Epithelial cell of proximal tubule (primary cell): Measurements from ENCODE around the gene DYNC1LI1. TPM values are rescaled to one million over a fixed set of nuclear protein-coding genes. Genes with fewer than 3 reads are reported as not detected.

ENCODE experiments used
- DNase-seq: peaks from one replicate; pipeline ENCODE4 v3.0.0-alpha.2; 2011; ENCODE audit warnings: low read depth
- H3K4me3 ChIP-seq: 2 replicates; pipeline ENCODE4 v1.5.1; 2011; ENCODE audit warnings: low read depth, mild to moderate bottlenecking, low read length
- total RNA-seq: library from RNA; depleted of rRNA; stranded (reverse); fragments of >200 nt; gene quantifications from 2 replicates; pipeline ENCODE4 v1.2.3, GENCODE V29; 2015
- TF ChIP-seq, protein P1 (sequence below): conservative IDR thresholded peaks from 2 replicates; pipeline ENCODE4 v1.5.1; 2012; ENCODE audit warnings: low read depth, mild to moderate bottlenecking, low read length

DYNC1LI1 gene
- total RNA-seq, 1 donor from 2014 or later: 40.6 TPM

GRCh38 chr3:32596909-32597369, 26.3 kb upstream of the DYNC1LI1 start:
- TF ChIP-seq, protein P1, sequence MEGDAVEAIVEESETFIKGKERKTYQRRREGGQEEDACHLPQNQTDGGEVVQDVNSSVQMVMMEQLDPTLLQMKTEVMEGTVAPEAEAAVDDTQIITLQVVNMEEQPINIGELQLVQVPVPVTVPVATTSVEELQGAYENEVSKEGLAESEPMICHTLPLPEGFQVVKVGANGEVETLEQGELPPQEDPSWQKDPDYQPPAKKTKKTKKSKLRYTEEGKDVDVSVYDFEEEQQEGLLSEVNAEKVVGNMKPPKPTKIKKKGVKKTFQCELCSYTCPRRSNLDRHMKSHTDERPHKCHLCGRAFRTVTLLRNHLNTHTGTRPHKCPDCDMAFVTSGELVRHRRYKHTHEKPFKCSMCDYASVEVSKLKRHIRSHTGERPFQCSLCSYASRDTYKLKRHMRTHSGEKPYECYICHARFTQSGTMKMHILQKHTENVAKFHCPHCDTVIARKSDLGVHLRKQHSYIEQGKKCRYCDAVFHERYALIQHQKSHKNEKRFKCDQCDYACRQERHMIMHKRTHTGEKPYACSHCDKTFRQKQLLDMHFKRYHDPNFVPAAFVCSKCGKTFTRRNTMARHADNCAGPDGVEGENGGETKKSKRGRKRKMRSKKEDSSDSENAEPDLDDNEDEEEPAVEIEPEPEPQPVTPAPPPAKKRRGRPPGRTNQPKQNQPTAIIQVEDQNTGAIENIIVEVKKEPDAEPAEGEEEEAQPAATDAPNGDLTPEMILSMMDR: no peak
- no peak for DNase-seq
- H3K4me3 ChIP-seq: no peak overlapping the region

DNA sequence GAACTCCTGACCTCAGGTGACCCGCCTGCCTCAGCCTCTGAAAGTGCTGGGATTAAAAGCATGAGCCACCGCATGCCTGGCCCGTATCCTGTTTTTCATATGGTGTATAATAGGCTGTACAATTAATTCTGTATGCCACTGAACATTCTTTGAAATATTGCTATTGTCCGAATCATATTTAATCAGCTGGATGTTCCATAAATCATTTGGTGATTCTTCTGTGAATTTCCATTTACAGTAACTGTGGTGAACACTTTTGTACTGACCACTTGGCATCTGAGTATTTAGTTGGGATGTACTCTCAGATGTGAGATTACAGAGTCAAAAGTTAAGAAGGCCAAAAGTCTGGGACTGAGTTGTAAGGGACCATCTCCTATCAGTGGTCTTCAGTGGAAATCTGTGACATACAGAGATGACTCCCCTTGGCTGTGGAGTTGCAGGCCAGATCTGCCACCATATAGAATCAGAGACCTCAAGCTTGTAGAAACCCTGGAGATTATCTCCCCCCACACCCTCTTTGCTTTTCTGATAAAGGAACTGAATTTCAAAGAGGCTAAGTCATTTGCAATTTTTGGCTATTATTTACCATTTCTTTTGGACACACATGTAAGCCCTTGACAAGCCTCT, 25.7 kb upstream of the DYNC1LI1 start:
- no peak overlapping the region for H3K4me3 ChIP-seq
- no peak for DNase-seq
- TF ChIP-seq, protein P1: no peak

- no peak for DNase-seq
- H3K4me3 ChIP-seq: no peak overlapping the region
- TF ChIP-seq, protein P1: no peak
Observed at GRCh38 chr3:32595323-32595722, 24.7 kb upstream of the DYNC1LI1 start.

GRCh38 chr3:32593903-32594525, 23.4 kb upstream of the DYNC1LI1 start:
- TF ChIP-seq, protein P1: no peak
- no peak for DNase-seq
- H3K4me3 ChIP-seq: no peak overlapping the region

- DNase-seq: no peak
- H3K4me3 ChIP-seq: no peak overlapping the region
- TF ChIP-seq, protein P1: no peak
Observed at GRCh38 chr3:32592696-32593353, 22.2 kb upstream of the DYNC1LI1 start.

GRCh38 chr3:32592011-32592410, 21.4 kb upstream of the DYNC1LI1 start:
- DNase-seq: no peak
- TF ChIP-seq, protein P1: no peak
- H3K4me3 ChIP-seq: no peak overlapping the region
